Osteocyte (in vitro differentiated cells): ENCODE measurements around the gene ECI2. TPM values are rescaled to one million over a fixed set of nuclear protein-coding genes. Genes with fewer than 3 reads are reported as not detected.

Experiments
- DNase-seq: peaks from one replicate; pipeline ENCODE4 v3.0.0; 2021; ENCODE audit warnings: mixed read lengths; ENCODE audit not compliant: unreplicated experiment; ENCODE audit errors: extremely low spot score
- H3K27ac Mint-ChIP-seq: one replicate; pipeline ENCODE4 v1.8.0; 2021; ENCODE audit warnings: mild to moderate bottlenecking, mixed read lengths; ENCODE audit not compliant: unreplicated experiment
- H3K27me3 Mint-ChIP-seq: one replicate; pipeline ENCODE4 v1.8.0; 2021; ENCODE audit warnings: mixed read lengths; ENCODE audit not compliant: unreplicated experiment
- H3K36me3 Mint-ChIP-seq: one replicate; pipeline ENCODE4 v1.8.0; 2021; ENCODE audit warnings: mixed read lengths; ENCODE audit not compliant: unreplicated experiment
- H3K4me1 Mint-ChIP-seq: one replicate; pipeline ENCODE4 v1.8.0; 2021; ENCODE audit warnings: mixed read lengths; ENCODE audit not compliant: unreplicated experiment
- H3K4me3 Mint-ChIP-seq: one replicate; pipeline ENCODE4 v1.8.0; 2021; ENCODE audit warnings: mild to moderate bottlenecking, moderate library complexity, mixed read lengths; ENCODE audit not compliant: unreplicated experiment
- H3K9me3 Mint-ChIP-seq: one replicate; pipeline ENCODE4 v1.8.0; 2021; ENCODE audit warnings: mixed read lengths; ENCODE audit not compliant: unreplicated experiment
- total RNA-seq: library from RNA; stranded (reverse); gene quantifications from 2 replicates; pipeline ENCODE4 v1.2.1, GENCODE V29; 2021
- TF ChIP-seq, protein P1 (sequence below): fragments of 200-600 bp; sonication (generic); IDR thresholded peaks from 2 replicates; pipeline ENCODE4 v1.5.0; 2021; ENCODE audit warnings: antibody characterized with exemption, mild to moderate bottlenecking, moderate library complexity

The ECI2 gene
- total RNA-seq, 1 donor from 2014 or later = 37.8 TPM

DNA sequence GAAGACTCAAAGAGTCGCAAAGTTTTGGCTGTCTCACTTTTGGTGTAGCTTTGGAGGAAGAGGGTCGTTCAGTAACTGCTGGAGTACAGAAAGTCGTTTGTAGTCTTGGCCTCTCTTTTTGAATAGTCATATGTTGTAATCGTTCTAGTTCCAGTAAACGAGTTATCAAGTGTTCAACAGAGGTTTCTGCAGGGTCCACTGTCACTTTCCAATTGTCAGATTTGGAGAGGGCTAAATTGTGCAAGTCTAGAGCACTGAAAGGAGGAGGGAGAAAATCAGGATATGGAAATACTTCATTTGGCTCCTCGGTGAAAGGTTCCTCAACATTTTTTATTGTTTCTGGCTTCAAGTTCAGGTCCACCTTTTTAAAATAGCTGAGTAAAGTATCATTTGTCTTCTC is 66.2 kb downstream of the ECI2 start:
- H3K4me1 Mint-ChIP-seq = no peaks in the 10 kb centered on the region
- H3K4me3 Mint-ChIP-seq = no peak overlapping the region
- DNase-seq = no peak
- TF ChIP-seq, protein P1, sequence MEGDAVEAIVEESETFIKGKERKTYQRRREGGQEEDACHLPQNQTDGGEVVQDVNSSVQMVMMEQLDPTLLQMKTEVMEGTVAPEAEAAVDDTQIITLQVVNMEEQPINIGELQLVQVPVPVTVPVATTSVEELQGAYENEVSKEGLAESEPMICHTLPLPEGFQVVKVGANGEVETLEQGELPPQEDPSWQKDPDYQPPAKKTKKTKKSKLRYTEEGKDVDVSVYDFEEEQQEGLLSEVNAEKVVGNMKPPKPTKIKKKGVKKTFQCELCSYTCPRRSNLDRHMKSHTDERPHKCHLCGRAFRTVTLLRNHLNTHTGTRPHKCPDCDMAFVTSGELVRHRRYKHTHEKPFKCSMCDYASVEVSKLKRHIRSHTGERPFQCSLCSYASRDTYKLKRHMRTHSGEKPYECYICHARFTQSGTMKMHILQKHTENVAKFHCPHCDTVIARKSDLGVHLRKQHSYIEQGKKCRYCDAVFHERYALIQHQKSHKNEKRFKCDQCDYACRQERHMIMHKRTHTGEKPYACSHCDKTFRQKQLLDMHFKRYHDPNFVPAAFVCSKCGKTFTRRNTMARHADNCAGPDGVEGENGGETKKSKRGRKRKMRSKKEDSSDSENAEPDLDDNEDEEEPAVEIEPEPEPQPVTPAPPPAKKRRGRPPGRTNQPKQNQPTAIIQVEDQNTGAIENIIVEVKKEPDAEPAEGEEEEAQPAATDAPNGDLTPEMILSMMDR = no peak
- H3K27me3 Mint-ChIP-seq = no peaks in the 10 kb centered on the region
- no peaks in the 10 kb centered on the region for H3K9me3 Mint-ChIP-seq
- H3K36me3 Mint-ChIP-seq = peaks cover 16% of the 10 kb centered on the region
- H3K27ac Mint-ChIP-seq = no peak overlapping the region

GRCh38 chr6:4067673-4068072 is 67.7 kb downstream of the ECI2 start:
- Mint-ChIP-seq H3K27me3 (no peaks in the 10 kb centered on the region), H3K4me3 (no peak overlapping the region), H3K9me3 (no peaks in the 10 kb centered on the region), H3K4me1 (no peaks in the 10 kb centered on the region), H3K36me3 (peaks cover 31% of the 10 kb centered on the region), H3K27ac (no peak overlapping the region)
- TF ChIP-seq, protein P1 = no peak
- no peak for DNase-seq

GRCh38 chr6:4066029-4066755 is 69.2 kb downstream of the ECI2 start:
- Mint-ChIP-seq H3K36me3 (peaks cover 39% of the 10 kb centered on the region), H3K4me3 (no peak overlapping the region), H3K9me3 (no peaks in the 10 kb centered on the region), H3K27ac (no peak overlapping the region), H3K27me3 (no peaks in the 10 kb centered on the region), H3K4me1 (no peaks in the 10 kb centered on the region)
- DNase-seq = no peak
- TF ChIP-seq, protein P1 = no peak

Other genes starting within 250 kb of the ECI2 start
- not detected in 2 replicates for gene FAM217A, start 56.4 kb downstream of the ECI2 start, total RNA-seq